ENCODE measurements around the gene AFF2. TPM values are rescaled to one million over a fixed set of nuclear protein-coding genes. Genes with fewer than 3 reads are reported as not detected.

The AFF2 gene
- total RNA-seq, 1 donor from 2014 or later = 0.06 TPM

GRCh38 chrX:148763896-148764295 is 263.5 kb downstream of the AFF2 start:
- DNase-seq (ENCODE audit: low read depth) = no peak
- TF ChIP-seq CTCF (conservative IDR thresholded peaks at IDR 0.05; ENCODE audit: low read depth, low read length) = no peak
- H3K4me3 ChIP-seq (ENCODE audit: low read depth, low read length) = no peak overlapping the region

DNA sequence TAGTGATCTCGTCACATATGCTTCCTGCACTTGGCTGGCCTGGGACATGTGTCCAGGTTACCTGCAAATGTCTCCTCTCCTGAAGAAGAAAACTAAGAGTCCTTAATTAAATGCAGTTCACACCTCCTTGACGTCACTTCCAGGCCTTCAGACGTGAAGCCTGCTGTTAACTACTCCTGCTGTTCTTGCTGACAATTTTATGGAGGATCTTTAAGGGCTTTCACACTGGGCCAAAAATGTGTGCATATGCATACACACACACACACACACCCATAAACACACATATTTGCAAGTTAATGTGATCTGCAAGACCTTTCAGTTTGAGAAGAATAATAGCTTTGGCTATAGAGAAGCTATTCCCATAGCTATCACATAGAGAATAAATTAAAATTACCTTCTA is 267.9 kb downstream of the AFF2 start:
- TF ChIP-seq CTCF (conservative IDR thresholded peaks at IDR 0.05; ENCODE audit: low read depth, low read length) = no peak
- DNase-seq (ENCODE audit: low read depth) = no peak
- H3K4me3 ChIP-seq (ENCODE audit: low read depth, low read length) = no peak overlapping the region

- DNase-seq (ENCODE audit: low read depth) = no peak
- H3K4me3 ChIP-seq (ENCODE audit: low read depth, low read length) = no peak overlapping the region
- no peak for TF ChIP-seq CTCF (conservative IDR thresholded peaks at IDR 0.05; ENCODE audit: low read depth, low read length)
Measured at GRCh38 chrX:148771440-148771839, 271.0 kb downstream of the AFF2 start.

GRCh38 chrX:148774276-148774675 is 273.9 kb downstream of the AFF2 start:
- DNase-seq (ENCODE audit: low read depth) = no peak
- no peak for TF ChIP-seq CTCF (conservative IDR thresholded peaks at IDR 0.05; ENCODE audit: low read depth, low read length)
- no peak overlapping the region for H3K4me3 ChIP-seq (ENCODE audit: low read depth, low read length)

DNA sequence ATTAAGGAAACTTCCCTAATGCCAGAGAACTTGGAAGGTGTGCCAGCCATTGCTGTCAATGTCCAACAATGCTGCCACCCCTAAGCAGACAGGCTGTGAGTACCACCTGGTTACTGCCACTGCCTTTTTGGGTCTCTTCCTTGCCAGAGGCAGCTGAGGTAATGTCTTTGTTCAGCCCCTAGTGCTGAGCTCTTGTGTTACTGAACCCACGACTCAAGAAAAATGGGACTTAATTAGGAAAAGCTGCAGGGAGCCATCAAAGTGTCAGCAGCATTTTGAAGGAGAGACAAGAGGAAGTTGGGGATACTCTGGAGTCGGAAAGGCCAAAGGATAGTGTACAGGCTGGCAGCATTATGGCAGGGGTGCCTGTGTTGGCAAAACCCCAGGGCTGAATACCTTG is 283.7 kb downstream of the AFF2 start:
- DNase-seq (ENCODE audit: low read depth) = no peak
- no peak for TF ChIP-seq CTCF (conservative IDR thresholded peaks at IDR 0.05; ENCODE audit: low read depth, low read length)
- H3K4me3 ChIP-seq (ENCODE audit: low read depth, low read length) = no peak overlapping the region

DNA sequence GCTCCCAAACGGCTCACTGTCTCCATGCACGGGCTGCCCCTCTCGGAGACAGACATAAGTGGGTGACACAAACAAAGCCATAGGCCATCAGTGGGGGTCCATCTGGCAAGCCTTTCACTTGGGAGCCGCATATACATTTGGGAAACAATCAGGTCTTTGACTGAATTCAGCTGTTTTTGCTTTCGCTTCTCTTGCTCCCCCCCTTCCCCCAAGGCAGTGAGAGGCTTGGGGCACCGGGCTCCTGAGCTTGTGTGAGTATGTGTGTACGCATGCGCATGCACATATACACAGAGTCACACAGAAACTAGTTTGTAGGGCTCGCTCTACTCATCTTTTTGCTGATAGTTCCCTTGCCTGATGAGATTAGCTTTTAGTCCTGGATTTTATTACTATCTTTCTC is 284.4 kb downstream of the AFF2 start:
- H3K4me3 ChIP-seq (ENCODE audit: low read depth, low read length) = no peak overlapping the region
- no peak for TF ChIP-seq CTCF (conservative IDR thresholded peaks at IDR 0.05; ENCODE audit: low read depth, low read length)
- DNase-seq (ENCODE audit: low read depth) = no peak

- no peak for DNase-seq (ENCODE audit: low read depth)
- no peak for TF ChIP-seq CTCF (conservative IDR thresholded peaks at IDR 0.05; ENCODE audit: low read depth, low read length)
- no peak overlapping the region for H3K4me3 ChIP-seq (ENCODE audit: low read depth, low read length)
Measured at GRCh38 chrX:148785256-148785655, 284.8 kb downstream of the AFF2 start.

Data from epithelial cell of proximal tubule (primary cell).